KOPT-K1 (cell line): ENCODE results near the gene SGCD.

Experiments
- H3K27ac ChIP-seq: fragments of 200-600 bp; sonication (generic); 2 replicates; pipeline ENCODE4 v1.5.1; 2016; ENCODE audit warnings: antibody characterized with exemption, mild to moderate bottlenecking, low read depth, low read length; ENCODE audit not compliant: poor library complexity, severe bottlenecking
- H3K36me3 ChIP-seq: fragments of 200-600 bp; sonication (generic); 2 replicates; pipeline ENCODE4 v1.5.1; 2017; ENCODE audit warnings: antibody characterized with exemption, mild to moderate bottlenecking, low read length, moderate library complexity; ENCODE audit not compliant: insufficient read depth
- H3K9me3 ChIP-seq: fragments of 200-600 bp; sonication (generic); 2 replicates; pipeline ENCODE4 v1.5.1; 2017; ENCODE audit warnings: antibody characterized with exemption, low read length, mild to moderate bottlenecking; ENCODE audit not compliant: insufficient read depth, poor library complexity, severe bottlenecking

Gene SGCD

GRCh38 chr5:156800929-156801328, 474.0 kb downstream of the SGCD start:
- Histone ChIP-seq H3K9me3 (no peaks in the 10 kb centered on the region), H3K36me3 (no peaks in the 10 kb centered on the region), H3K27ac (no peak overlapping the region)

- H3K27ac ChIP-seq = no peak overlapping the region
- H3K36me3 ChIP-seq = no peaks in the 10 kb centered on the region
- no peaks in the 10 kb centered on the region for H3K9me3 ChIP-seq
Measured at GRCh38 chr5:156802501-156802900, 475.5 kb downstream of the SGCD start.

DNA sequence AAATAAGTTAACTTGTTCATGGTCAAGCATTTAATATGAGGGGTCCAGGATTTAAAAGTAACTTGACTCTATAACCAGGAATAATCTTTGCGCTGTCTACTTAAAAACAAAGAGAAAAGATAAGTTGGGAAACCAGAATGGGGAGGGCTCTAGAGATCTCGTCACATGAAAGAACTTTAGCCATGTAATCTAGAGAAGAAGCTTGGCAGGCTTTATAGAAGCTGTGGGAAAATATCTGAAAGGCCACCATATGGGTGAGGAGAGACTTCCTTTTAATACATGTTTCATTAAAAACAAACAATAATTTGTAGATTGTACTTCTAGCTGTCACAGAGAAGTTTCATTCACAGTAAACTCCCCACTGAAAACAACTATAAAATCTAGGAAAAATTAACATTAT, 476.4 kb downstream of the SGCD start:
- H3K36me3 ChIP-seq = no peaks in the 10 kb centered on the region
- no peaks in the 10 kb centered on the region for H3K9me3 ChIP-seq
- H3K27ac ChIP-seq = no peak overlapping the region

GRCh38 chr5:156812959-156813358, 486.0 kb downstream of the SGCD start:
- Histone ChIP-seq H3K27ac (no peak overlapping the region), H3K36me3 (no peaks in the 10 kb centered on the region), H3K9me3 (no peaks in the 10 kb centered on the region)

GRCh38 chr5:156815988-156816599, 489.1 kb downstream of the SGCD start:
- Histone ChIP-seq H3K36me3 (no peaks in the 10 kb centered on the region), H3K9me3 (no peaks in the 10 kb centered on the region), H3K27ac (no peak overlapping the region)
